Stimulated activated naive CD4-positive, alpha-beta T cell treated with Interleukin-2 at 50 U/mL for 16 hours (primary cell): ENCODE data around the gene SH3PXD2A.
"Not testable (repeated sequence)": the region's sequence is repeated elsewhere in the genome, so short reads cannot be mapped to it uniquely, and the experiment has no call there.

Experiments used
- DNase-seq: peaks from one replicate; lab custom pipeline; 2025; lab: John Stamatoyannopoulos, UW

The SH3PXD2A gene

DNA sequence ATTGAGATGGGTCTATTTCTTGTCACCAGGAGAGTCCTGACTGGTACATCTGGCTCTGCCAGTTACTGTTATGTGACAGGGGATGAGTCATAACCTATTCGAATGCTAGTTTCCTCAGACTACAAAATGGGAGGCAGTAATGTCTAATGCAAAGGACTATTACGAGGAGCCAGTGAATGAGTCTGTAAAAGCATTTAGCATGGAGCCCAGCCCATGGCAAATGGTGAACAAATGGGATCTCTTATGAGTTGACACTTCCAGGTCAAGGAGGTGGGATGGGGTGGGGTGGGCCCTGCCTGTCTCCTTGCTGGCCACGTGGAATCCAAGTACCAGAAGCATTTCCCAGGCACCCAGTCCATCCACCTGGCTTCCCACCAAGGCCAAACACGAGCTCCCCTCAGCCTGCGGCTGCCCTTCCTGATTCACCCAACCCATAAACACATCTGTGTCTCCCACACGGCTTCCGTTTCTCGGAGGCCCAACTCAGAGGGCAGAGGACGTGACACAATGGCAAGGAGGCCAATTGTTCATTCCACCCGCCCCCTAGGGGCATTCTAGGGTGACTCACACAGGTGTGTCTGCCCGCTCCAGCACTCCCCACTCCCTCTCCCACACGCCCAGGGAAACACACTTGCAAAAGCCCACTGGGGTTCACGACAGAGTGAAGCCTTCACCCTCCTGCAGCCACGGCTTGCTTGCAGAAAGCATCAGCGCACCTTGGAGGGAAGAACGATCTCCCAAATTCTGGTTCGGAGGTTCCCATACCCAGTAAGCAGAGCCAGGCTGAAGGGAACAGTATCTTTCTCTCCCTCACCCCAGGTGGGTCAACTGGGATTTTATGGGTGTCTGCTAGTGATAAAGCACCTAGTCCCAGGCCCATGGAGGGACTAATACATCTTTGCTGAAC is 109.8 kb downstream of the SH3PXD2A start:
- DNase-seq, result peak; percentile 79

DNA sequence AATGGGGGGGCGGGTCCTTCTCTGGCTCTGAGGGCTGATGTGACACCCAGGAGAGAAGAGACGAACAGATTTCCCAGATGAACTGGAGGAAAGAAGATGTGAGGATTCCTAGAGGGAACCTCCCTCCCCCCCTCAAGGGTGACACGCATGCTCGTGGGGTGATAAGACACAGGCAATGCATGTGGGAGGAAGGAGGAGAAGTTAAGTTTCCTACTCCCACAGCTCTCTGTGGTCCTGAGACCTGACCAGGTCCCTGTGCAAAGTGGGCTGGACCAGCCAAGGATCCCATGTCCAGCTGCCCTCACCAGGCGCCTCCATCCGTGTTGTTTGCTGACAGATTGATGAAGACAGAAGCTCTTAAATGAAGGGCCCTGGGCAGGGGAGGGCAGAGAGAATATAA is 112.6 kb downstream of the SH3PXD2A start:
- DNase-seq, result no peak

DNA sequence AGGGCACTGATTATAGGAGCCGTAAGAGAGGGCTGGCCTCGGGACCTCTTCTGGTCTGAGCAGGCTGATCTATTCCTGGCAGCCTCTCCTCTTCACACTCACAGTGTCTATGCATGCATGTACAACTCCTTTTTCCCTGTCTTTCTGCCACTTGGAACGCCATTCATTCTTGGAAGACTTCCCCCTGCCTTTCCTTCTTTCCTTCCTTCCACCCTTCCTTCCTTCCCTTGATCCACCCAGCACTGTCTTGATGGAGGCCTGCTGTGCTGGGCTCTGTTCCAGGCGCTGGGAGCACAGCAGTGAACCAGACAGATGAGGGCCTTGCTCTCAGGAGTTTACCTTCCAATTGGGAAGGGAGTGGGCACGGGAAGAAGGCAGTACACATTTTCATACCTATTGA is 114.8 kb downstream of the SH3PXD2A start:
- DNase-seq, result no peak

- DNase-seq, result no peak
Observed at GRCh38 chr10:103739039-103739764, 116.2 kb downstream of the SH3PXD2A start.

GRCh38 chr10:103737735-103738367 is 117.5 kb downstream of the SH3PXD2A start:
- DNase-seq, result no peak

DNA sequence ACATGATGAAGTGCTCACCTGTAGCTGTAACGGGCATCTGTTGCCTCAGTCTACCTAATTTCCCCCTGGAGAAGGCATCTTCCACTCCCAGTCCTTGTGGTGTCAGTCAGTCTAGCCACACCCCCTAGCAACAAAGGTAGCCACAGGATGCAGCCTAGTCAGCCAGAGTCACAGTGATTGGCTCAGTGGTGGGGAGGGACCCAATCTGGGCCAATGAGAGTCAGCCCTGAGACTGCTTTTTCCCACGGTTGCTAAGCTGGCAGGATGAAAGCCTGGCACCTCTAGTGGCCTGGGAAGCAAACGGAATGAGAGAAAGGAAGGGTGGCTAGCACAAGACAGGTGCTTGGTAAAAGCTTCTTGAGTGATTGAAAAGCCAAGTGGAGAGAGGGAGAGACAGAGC is 118.6 kb downstream of the SH3PXD2A start:
- no peak for DNase-seq

- no peak for DNase-seq
Observed at GRCh38 chr10:103736044-103736443, 119.3 kb downstream of the SH3PXD2A start.

DNA sequence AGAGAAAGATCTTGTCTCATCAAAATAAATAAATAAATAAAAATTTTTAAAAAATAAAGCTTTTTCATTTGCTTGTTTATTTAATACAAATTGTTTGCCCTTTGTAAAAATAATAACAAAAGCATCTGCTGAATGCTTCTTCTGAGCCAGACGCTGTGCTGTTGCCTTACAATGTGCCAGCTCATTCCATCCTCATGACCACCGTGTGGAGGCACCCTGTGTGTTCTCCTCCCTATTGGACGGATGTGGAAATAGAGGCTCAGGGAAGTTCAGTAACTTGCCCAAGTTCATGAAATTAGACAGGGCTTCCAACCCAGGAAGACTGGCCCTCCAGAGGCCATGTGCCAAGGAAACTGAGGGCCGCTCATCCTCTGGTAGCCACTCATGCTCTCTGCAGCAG is 120.6 kb downstream of the SH3PXD2A start:
- DNase-seq, result no peak

DNA sequence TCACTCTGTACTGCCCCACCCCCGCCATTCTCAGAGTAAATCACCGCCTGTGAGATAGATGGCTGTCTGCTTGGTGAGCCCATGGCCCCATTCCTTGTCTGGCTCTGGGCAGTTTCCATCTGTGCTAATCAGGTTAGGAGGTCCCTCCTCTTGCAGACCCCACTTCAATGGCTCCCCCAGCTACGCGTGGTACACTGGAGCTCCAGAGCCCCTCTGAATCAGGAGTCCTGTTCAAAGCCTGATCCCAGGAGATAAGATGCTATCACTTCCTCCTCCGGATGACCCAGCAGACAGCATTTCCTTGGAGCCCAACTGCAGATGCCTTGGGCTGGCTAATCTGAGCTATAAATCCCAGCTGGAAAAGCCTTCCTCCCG is 122.3 kb downstream of the SH3PXD2A start:
- no peak for DNase-seq

DNA sequence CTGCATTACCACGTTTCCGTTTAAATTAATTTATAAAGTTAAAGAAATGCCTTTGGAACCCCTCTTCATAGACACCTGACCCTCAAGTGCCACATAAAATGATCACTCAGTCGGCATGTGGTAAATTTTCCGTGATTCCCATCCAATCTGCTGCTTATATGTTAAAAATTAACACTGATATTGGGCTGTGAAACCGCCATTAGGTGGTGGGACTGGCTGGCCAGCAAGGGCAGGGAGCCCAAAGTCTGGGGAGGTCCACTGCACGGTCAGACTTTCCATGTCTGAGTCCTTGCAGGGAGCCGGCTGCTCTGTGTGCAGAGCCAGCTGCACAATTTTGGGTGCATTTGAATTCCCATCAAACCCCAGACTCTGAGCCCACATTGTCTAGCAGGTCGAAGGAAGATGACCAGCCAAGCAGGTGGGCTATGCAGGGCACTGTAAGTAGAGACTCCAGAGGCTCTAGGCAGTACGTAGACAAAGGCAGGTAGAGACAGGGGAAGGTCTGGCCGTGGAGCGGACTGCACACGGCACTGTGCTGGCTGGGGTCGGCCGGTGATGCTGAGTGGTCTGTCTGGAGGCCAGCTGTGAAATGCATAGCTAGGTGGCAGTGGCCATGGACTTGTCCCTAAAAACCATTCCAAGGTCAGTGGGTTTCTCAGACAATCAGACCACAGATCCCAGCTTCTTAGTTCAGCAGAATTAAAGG is 122.9 kb downstream of the SH3PXD2A start:
- DNase-seq, result no peak

GRCh38 chr10:103731609-103732270 is 123.6 kb downstream of the SH3PXD2A start:
- no peak for DNase-seq

DNA sequence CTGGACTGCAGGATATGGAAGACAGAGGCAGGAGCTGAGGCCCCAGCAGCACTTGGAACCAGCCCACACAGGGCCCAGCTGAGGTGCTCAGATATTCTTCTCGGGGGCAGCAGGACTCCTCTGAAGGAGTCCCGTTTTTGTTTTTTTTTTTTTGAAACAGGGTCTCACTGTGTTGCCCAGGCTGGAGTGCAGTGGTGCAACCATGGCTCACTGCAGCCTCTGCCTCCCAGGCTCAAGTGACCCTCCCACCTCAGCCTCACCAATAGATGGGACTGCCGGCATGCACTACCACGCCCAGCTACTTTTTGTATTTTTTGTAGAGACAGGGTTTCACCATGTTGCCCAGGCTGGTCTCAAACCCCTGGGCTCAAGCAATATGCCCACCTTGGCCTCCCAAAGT is 124.3 kb downstream of the SH3PXD2A start:
- DNase-seq, result not testable (repeated sequence)

- no peak for DNase-seq
Observed at GRCh38 chr10:103729851-103730250, 125.5 kb downstream of the SH3PXD2A start.

DNA sequence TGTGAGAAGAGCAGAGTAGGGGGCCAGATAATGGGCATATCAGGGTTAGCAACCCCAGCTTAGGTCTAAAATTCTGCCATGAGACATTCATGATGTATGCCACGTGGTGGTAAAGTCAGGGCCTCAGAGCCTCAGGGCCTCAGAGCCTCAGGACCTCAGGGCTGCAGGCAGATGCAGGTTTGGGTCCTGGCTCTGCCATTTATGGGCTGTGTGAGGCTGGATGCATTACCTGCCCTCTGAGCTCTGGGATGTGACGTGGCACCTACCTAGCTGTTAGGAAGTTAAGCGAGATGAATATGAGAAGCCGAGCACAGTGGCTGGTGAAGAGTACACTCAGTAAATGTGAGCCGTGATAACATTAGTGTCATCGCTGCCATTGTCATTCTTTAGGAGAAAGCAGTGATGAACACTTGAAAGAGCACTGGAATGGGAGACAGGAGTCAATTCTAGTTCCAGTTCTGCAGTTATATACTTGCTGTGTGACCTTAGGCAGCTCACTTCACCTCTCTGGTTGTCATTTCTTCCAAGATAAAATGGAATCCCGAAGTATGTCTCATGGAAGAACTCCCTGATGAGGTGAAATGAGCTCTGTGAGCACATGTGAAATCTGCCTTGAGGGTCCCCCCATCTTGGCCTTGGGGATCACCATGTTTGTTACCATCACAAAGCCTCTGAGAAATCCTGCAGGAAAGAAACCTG is 127.2 kb downstream of the SH3PXD2A start:
- DNase-seq, result no peak

- DNase-seq, result no peak
Observed at GRCh38 chr10:103727546-103727963, 127.8 kb downstream of the SH3PXD2A start.

DNA sequence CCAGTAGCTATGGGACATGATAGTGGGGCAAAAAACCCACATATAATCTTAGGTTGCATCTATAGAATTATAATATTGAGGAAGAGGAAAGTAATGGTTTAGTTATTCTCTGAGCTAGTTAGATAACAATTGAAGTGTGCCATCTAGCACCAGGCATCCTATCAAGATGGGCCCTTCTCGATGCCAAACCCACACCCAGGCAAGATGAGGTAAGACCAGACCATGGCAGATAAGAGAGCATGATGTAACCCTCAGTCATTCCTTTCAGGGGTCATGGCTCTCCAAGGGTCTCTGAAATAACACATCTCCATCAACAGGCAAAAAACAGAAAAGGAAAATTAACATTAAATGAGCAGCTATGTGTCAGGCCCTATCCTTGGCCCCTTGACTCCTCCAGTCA is 128.7 kb downstream of the SH3PXD2A start:
- no peak for DNase-seq

DNA sequence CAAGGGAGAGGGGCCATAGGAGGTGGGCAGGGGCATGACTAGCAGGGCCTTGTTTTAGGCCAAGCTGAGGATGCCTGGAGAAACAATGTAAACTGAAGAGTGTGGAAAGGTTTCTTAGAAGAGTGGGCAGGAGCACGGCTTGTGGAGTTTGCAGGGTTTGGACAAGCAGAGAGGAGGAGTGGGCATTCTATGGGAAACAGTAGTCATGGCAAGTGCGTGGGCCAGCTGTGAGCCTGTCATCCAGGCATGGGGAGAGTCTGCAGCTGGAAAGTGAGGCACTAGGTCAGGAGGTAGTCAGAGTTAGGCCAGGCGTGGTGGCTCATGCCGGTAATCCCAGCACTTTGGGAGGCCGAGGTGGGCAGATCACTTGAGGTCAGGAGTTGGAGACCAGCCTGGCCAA is 130.1 kb downstream of the SH3PXD2A start:
- no peak for DNase-seq

- no peak for DNase-seq
Observed at GRCh38 chr10:103724771-103725170, 130.6 kb downstream of the SH3PXD2A start.

DNA sequence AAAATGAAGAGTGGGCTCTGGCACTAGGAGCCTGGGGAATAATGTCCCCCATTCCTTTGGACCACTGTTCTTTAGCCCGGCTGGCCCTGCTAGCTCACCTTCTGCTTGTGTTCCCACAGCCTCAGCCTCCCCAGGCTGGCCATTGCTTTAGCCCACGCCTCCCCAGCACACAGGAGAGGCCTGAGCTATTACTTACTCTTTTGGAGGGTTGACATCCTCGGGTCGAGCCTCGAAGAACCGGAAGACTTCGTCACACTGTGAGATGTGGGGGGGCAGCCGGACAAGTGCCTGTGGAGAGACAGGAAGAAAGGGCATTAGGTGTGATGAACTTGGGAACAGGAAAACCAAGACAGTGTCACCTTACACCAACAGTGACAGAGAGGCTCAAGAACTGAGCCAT is 131.3 kb downstream of the SH3PXD2A start:
- DNase-seq, result no peak

DNA sequence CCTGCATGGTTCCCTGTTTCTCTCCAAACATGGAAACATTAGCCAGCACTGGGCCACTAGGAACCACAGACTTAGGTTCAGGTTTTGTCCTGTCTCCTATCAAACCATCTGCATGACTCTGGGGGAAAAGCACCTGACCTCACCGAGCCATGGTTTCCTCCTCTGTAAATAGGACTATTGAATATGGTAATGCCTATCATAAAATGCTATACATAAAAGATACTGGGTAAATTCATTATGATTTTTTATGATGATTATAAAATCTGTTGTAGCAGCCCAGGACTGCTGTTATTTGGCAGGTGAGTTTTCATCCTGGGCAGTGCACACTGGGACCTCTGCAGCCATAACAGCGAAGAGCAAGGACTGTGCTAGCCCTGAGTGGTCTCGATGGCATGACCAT is 131.8 kb downstream of the SH3PXD2A start:
- DNase-seq, result no peak

GRCh38 chr10:103722632-103723031 is 132.7 kb downstream of the SH3PXD2A start:
- no peak for DNase-seq
